Liver (tissue), 9 donors: ENCODE results near the gene STT3B. TPM values are rescaled to one million over a fixed set of nuclear protein-coding genes. Genes with fewer than 3 reads are reported as not detected.

Experiments used
- DNase-seq: peaks from one replicate; pipeline ENCODE4 v3.0.0-alpha.2; 2017; ENCODE audit warnings: low spot score
- H3K27ac ChIP-seq, 2 donors: one replicate each; pipeline ENCODE4 v1.7.0; 2013; ENCODE audit warnings: inconsistent platforms in 2 of 2, low read length in 2 of 2, control low read depth in 1 of 2, low read depth in 1 of 2, mild to moderate bottlenecking in 1 of 2
- H3K27me3 ChIP-seq, 4 donors: one replicate each; pipeline versions ENCODE4 v1.6.1 to v1.7.0; 2013; ENCODE audit warnings: low read length in 3 of 4, inconsistent platforms in 1 of 4, mild to moderate bottlenecking in 1 of 4, moderate library complexity in 1 of 4; ENCODE audit not compliant: control insufficient read depth in 4 of 4, insufficient read depth in 4 of 4
- H3K36me3 ChIP-seq, 4 donors: one replicate each; pipeline versions ENCODE4 v1.6.1 to v1.7.0; 2013; ENCODE audit warnings: low read length in 3 of 4, mild to moderate bottlenecking in 3 of 4, low read depth in 1 of 4, moderate library complexity in 1 of 4; ENCODE audit not compliant: control insufficient read depth in 4 of 4, insufficient read depth in 3 of 4
- H3K4me1 ChIP-seq, 4 donors: one replicate each; pipeline versions ENCODE4 v1.6.1 to v1.7.0; 2013; ENCODE audit warnings: low read length in 3 of 4, mild to moderate bottlenecking in 3 of 4, moderate library complexity in 1 of 4; ENCODE audit not compliant: control insufficient read depth in 4 of 4, insufficient read depth in 4 of 4
- H3K4me3 ChIP-seq, 3 donors: one replicate each; pipeline versions ENCODE4 v1.6.1 to v1.7.0; 2013; ENCODE audit warnings: low read length in 3 of 3, control low read depth in 1 of 3, low read depth in 1 of 3, mild to moderate bottlenecking in 1 of 3
- H3K9ac ChIP-seq, 2 donors: one replicate each; pipeline ENCODE4 v1.7.0; 2013; ENCODE audit warnings: low read length in 2 of 2, mild to moderate bottlenecking in 2 of 2, moderate library complexity in 2 of 2, control low read depth in 1 of 2, low read depth in 1 of 2
- H3K9me3 ChIP-seq, 4 donors: one replicate each; pipeline versions ENCODE4 v1.6.1 to v1.7.0; 2013; ENCODE audit warnings: low read length in 3 of 4; ENCODE audit not compliant: control insufficient read depth in 4 of 4
- EGR1 ChIP-seq, 2 donors: IDR thresholded peaks; 2 replicates each; pipeline ENCODE4 v1.6.1; 2016 to 2018; ENCODE audit warnings: antibody characterized with exemption in 2 of 2, low read depth in 2 of 2
- FOXA1 ChIP-seq: IDR thresholded peaks from 2 replicates; pipeline ENCODE4 v1.6.1; 2016; ENCODE audit warnings: antibody characterized with exemption
- FOXA2 ChIP-seq: IDR thresholded peaks from 2 replicates; pipeline ENCODE4 v1.6.1; 2016; ENCODE audit warnings: antibody characterized with exemption
- GABPA ChIP-seq, 2 donors: IDR thresholded peaks in 1 of 2; conservative IDR thresholded peaks in 1 of 2; 2 replicates each; pipeline ENCODE4 v1.6.1; 2016; ENCODE audit warnings: antibody characterized with exemption in 2 of 2, mild to moderate bottlenecking in 1 of 2, moderate library complexity in 1 of 2
- HNF4A ChIP-seq, 2 donors: conservative IDR thresholded peaks; 2 replicates each; pipeline ENCODE4 v1.6.1; 2016; ENCODE audit warnings: antibody characterized with exemption in 2 of 2, mild to moderate bottlenecking in 2 of 2
- HNF4G ChIP-seq: IDR thresholded peaks from 2 replicates; pipeline ENCODE4 v1.6.1; 2016; ENCODE audit warnings: antibody characterized with exemption
- JUND ChIP-seq, 2 donors: IDR thresholded peaks; 2 replicates each; pipeline ENCODE4 v1.6.1; 2016; ENCODE audit warnings: antibody characterized with exemption in 2 of 2
- NR2F2 ChIP-seq: IDR thresholded peaks from 2 replicates; pipeline ENCODE4 v1.6.1; 2016; ENCODE audit warnings: antibody characterized with exemption
- RAD21 ChIP-seq, 2 donors: IDR thresholded peaks; 2 replicates each; pipeline ENCODE4 v1.6.1; 2016; ENCODE audit warnings: antibody characterized with exemption in 2 of 2, mild to moderate bottlenecking in 2 of 2
- REST ChIP-seq: IDR thresholded peaks from 2 replicates; pipeline ENCODE4 v1.6.1; 2016; ENCODE audit warnings: antibody characterized with exemption, mild to moderate bottlenecking
- RXRA ChIP-seq, 2 donors: IDR thresholded peaks; 2 replicates each; pipeline ENCODE4 v1.6.1; 2017 to 2018; ENCODE audit warnings: antibody characterized with exemption in 2 of 2, mild to moderate bottlenecking in 1 of 2
- SP1 ChIP-seq: IDR thresholded peaks from 2 replicates; pipeline ENCODE4 v1.6.1; 2018; ENCODE audit warnings: antibody characterized with exemption, mild to moderate bottlenecking
- TAF1 ChIP-seq: conservative IDR thresholded peaks from 2 replicates; pipeline ENCODE4 v1.6.1; 2016; ENCODE audit warnings: antibody characterized with exemption, mild to moderate bottlenecking
- YY1 ChIP-seq: IDR thresholded peaks from 2 replicates; pipeline ENCODE4 v1.6.1; 2016; ENCODE audit warnings: antibody characterized with exemption, mild to moderate bottlenecking
- WGBS: extraction: QIAGEN DNeasy Blood & Tissue Kit; methylation state at CpG from one replicate; pipeline ENCODE4 v1.1.7; 2013; 5-methylcytosine and 5-hydroxymethylcytosine counted together
- polyA plus RNA-seq, 2 donors: library from polyadenylated mRNA; stranded (reverse) in 1 of 2; unstranded in 1 of 2; fragments of 200-250 nt in 1 of 2; fragments of >200 nt in 1 of 2; fragmentation: Nextera tagmentation in 1 of 2; extraction: Ambion mirVana in 1 of 2; gene quantifications; one replicate each; pipeline versions ENCODE4 v1.2.1 to v1.2.3, GENCODE V29; 2013 to 2015
- total RNA-seq, 2 donors: library from RNA; depleted of rRNA; stranded (reverse); fragments of >200 nt; gene quantifications; one replicate each; pipeline ENCODE4 v1.2.3, GENCODE V29; 2014
- TF ChIP-seq, protein P1 (sequence below): IDR thresholded peaks from 2 replicates; pipeline ENCODE4 v1.6.1; 2016; ENCODE audit warnings: antibody characterized with exemption
- TF ChIP-seq, protein P2 (sequence below): IDR thresholded peaks from 2 replicates; pipeline ENCODE4 v1.6.1; 2016; ENCODE audit warnings: antibody characterized with exemption
- TF ChIP-seq, protein P3 (sequence below): IDR thresholded peaks from 2 replicates; pipeline ENCODE4 v1.6.1; 2016; ENCODE audit warnings: antibody characterized with exemption
- TF ChIP-seq, protein P4 (sequence below): fragments of 150-350 bp; IDR thresholded peaks from 2 replicates; pipeline ENCODE4 v1.5.1; 2017; ENCODE audit warnings: improper control_type of control experiment, low read depth, low read length; ENCODE audit not compliant: missing input control
- donor health status: healthy.
- donor health status: healthy.
- donor health status: healthy.
- donor health status: healthy.
- donor health status: healthy.

STT3B gene
- total and polyA plus RNA-seq, 4 donors = 23.9 to 128 (median 85.5) TPM

GRCh38 chr3:31553258-31553657 lies 20.5 kb downstream of the STT3B start:
- Histone ChIP-seq H3K27me3 (no peaks in the 10 kb centered on the region), H3K4me1 (peaks cover 0 to 15% (median 2%) of the 10 kb centered on the region in 4 donors), H3K36me3 (no peaks in the 10 kb centered on the region), H3K27ac (no peak overlapping the region), H3K9me3 (no peaks in the 10 kb centered on the region), H3K4me3 (no peak overlapping the region), H3K9ac (no peak overlapping the region)
- DNase-seq = no peak
- TF ChIP-seq REST (no peak), YY1 (no peak), HNF4G (no peak), JUND (IDR thresholded peaks at IDR 0.05) (no peak), RXRA (IDR thresholded peaks at IDR 0.05) (no peak), SP1 (no peak), FOXA2 (no peak), GABPA (IDR thresholded peaks at IDR 0.05 in 1 of 2, conservative IDR thresholded peaks at IDR 0.05 in 1 of 2) (no peak), NR2F2 (no peak), EGR1 (IDR thresholded peaks at IDR 0.05; ENCODE audit: low read depth in 2 of 2) (no peak), HNF4A (conservative IDR thresholded peaks at IDR 0.05) (no peak), TAF1 (no peak), RAD21 (IDR thresholded peaks at IDR 0.05) (no peak), FOXA1 (no peak)
- TF ChIP-seq, protein P1, sequence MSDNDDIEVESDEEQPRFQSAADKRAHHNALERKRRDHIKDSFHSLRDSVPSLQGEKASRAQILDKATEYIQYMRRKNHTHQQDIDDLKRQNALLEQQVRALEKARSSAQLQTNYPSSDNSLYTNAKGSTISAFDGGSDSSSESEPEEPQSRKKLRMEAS = no peak
- TF ChIP-seq, protein P2, sequence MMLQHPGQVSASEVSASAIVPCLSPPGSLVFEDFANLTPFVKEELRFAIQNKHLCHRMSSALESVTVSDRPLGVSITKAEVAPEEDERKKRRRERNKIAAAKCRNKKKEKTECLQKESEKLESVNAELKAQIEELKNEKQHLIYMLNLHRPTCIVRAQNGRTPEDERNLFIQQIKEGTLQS = no peak
- TF ChIP-seq, protein P3, sequence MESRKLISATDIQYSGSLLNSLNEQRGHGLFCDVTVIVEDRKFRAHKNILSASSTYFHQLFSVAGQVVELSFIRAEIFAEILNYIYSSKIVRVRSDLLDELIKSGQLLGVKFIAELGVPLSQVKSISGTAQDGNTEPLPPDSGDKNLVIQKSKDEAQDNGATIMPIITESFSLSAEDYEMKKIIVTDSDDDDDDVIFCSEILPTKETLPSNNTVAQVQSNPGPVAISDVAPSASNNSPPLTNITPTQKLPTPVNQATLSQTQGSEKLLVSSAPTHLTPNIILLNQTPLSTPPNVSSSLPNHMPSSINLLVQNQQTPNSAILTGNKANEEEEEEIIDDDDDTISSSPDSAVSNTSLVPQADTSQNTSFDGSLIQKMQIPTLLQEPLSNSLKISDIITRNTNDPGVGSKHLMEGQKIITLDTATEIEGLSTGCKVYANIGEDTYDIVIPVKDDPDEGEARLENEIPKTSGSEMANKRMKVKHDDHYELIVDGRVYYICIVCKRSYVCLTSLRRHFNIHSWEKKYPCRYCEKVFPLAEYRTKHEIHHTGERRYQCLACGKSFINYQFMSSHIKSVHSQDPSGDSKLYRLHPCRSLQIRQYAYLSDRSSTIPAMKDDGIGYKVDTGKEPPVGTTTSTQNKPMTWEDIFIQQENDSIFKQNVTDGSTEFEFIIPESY = no peak
- TF ChIP-seq, protein P4, sequence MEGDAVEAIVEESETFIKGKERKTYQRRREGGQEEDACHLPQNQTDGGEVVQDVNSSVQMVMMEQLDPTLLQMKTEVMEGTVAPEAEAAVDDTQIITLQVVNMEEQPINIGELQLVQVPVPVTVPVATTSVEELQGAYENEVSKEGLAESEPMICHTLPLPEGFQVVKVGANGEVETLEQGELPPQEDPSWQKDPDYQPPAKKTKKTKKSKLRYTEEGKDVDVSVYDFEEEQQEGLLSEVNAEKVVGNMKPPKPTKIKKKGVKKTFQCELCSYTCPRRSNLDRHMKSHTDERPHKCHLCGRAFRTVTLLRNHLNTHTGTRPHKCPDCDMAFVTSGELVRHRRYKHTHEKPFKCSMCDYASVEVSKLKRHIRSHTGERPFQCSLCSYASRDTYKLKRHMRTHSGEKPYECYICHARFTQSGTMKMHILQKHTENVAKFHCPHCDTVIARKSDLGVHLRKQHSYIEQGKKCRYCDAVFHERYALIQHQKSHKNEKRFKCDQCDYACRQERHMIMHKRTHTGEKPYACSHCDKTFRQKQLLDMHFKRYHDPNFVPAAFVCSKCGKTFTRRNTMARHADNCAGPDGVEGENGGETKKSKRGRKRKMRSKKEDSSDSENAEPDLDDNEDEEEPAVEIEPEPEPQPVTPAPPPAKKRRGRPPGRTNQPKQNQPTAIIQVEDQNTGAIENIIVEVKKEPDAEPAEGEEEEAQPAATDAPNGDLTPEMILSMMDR = no peak
- 95% methylated on average over 3 of the region's 3 CpGs for whole genome bisulfite sequencing
